DOHH2 (cell line): ENCODE data around the gene EML1.

Experiments used
- H3F3A ChIP-seq: fragments of 200-600 bp; sonication (generic), shearing (Covaris generic); 2 replicates; pipeline ENCODE4 v1.6.0; 2016; ENCODE audit warnings: antibody characterized with exemption, mild to moderate bottlenecking; ENCODE audit not compliant: control insufficient read depth, insufficient read depth
- H3K27ac ChIP-seq: fragments of 200-600 bp; sonication (generic); 2 replicates; pipeline ENCODE4 v1.5.1; 2014; ENCODE audit warnings: low read depth, mild to moderate bottlenecking, low read length, moderate library complexity
- H3K27me3 ChIP-seq: fragments of 200-600 bp; sonication (generic); 2 replicates; pipeline ENCODE4 v1.6.1; 2014; ENCODE audit warnings: mild to moderate bottlenecking, low read length, mixed read lengths; ENCODE audit not compliant: control insufficient read depth
- H3K36me3 ChIP-seq: fragments of 200-600 bp; sonication (generic); 2 replicates; pipeline ENCODE4 v1.6.1; 2014; ENCODE audit warnings: mild to moderate bottlenecking, low read length, moderate library complexity, mixed read lengths; ENCODE audit not compliant: control insufficient read depth
- H3K4me1 ChIP-seq: fragments of 200-600 bp; sonication (generic); 2 replicates; pipeline ENCODE4 v1.6.1; 2014; ENCODE audit warnings: mild to moderate bottlenecking, low read length, mixed read lengths; ENCODE audit not compliant: control insufficient read depth
- H3K4me2 ChIP-seq: fragments of 200-600 bp; sonication (generic); 2 replicates; pipeline ENCODE4 v1.6.0; 2014; ENCODE audit warnings: mild to moderate bottlenecking, low read length, moderate library complexity
- H3K4me3 ChIP-seq: fragments of 200-600 bp; sonication (generic); 2 replicates; pipeline ENCODE4 v1.5.1; 2014; ENCODE audit warnings: mild to moderate bottlenecking, low read length, mixed read lengths
- H3K79me2 ChIP-seq: fragments of 200-600 bp; sonication (generic); 2 replicates; pipeline ENCODE4 v1.6.1; 2014; ENCODE audit warnings: mild to moderate bottlenecking, low read length, mixed read lengths; ENCODE audit not compliant: control insufficient read depth
- H3K9me2 ChIP-seq: fragments of 200-600 bp; sonication (generic); replicated peaks from 2 replicates; pipeline ENCODE4 v1.6.1; 2014; ENCODE audit warnings: mild to moderate bottlenecking, low read length, mixed read lengths; ENCODE audit not compliant: control insufficient read depth
- H3K9me3 ChIP-seq: fragments of 200-600 bp; sonication (generic); 2 replicates; pipeline ENCODE4 v1.6.1; 2014; ENCODE audit warnings: antibody characterized with exemption, low read length, mixed read lengths; ENCODE audit not compliant: control insufficient read depth, insufficient read depth
- H4K20me1 ChIP-seq: fragments of 200-600 bp; sonication (generic); 2 replicates; pipeline ENCODE4 v1.6.0; 2014; ENCODE audit warnings: low read depth, mild to moderate bottlenecking, antibody characterized with exemption, low read length, moderate library complexity; ENCODE audit not compliant: control insufficient read depth, insufficient read depth
- CTCF ChIP-seq: fragments of 200-600 bp; sonication (generic); IDR thresholded peaks from one replicate; pipeline ENCODE4 v1.5.1; 2014; ENCODE audit warnings: antibody characterized with exemption, mild to moderate bottlenecking, low read depth, low read length; ENCODE audit not compliant: poor library complexity, severe bottlenecking
- EZH2phosphoT487 ChIP-seq: fragments of 200-600 bp; sonication (generic); IDR thresholded peaks from 2 replicates; pipeline ENCODE4 v1.6.1; 2017; ENCODE audit warnings: borderline replicate concordance, mild to moderate bottlenecking, antibody characterized with exemption, low read length, moderate library complexity, mixed read lengths

EML1 gene

GRCh38 chr14:99857551-99857950, 64.3 kb downstream of the EML1 start:
- Histone ChIP-seq H3K27ac (no peak overlapping the region), H4K20me1 (no peaks in the 10 kb centered on the region), H3K79me2 (no peaks in the 10 kb centered on the region), H3K9me2 (no peaks in the 10 kb centered on the region), H3K4me2 (no peak overlapping the region), H3K27me3 (peaks cover 5% of the 10 kb centered on the region; the same call in 1 of the 2 replicates), H3F3A (no peaks in the 10 kb centered on the region), H3K36me3 (no peaks in the 10 kb centered on the region), H3K9me3 (no peaks in the 10 kb centered on the region), H3K4me3 (no peak overlapping the region), H3K4me1 (no peaks in the 10 kb centered on the region)
- TF ChIP-seq CTCF = no peak
- no peak for TF ChIP-seq EZH2phosphoT487

GRCh38 chr14:99860219-99860618, 67.0 kb downstream of the EML1 start:
- TF ChIP-seq CTCF (no peak), EZH2phosphoT487 (no peak)
- H3K9me2 ChIP-seq = no peaks in the 10 kb centered on the region
- no peaks in the 10 kb centered on the region for H3K36me3 ChIP-seq
- no peak overlapping the region for H3K4me2 ChIP-seq
- H3K27ac ChIP-seq = no peak overlapping the region
- no peaks in the 10 kb centered on the region for H3K4me1 ChIP-seq
- H4K20me1 ChIP-seq = no peaks in the 10 kb centered on the region
- H3K4me3 ChIP-seq = no peak overlapping the region
- H3K9me3 ChIP-seq = no peaks in the 10 kb centered on the region
- peaks cover 6% of the 10 kb centered on the region; the same call in 1 of the 2 replicates for H3K27me3 ChIP-seq
- H3F3A ChIP-seq = no peaks in the 10 kb centered on the region
- H3K79me2 ChIP-seq = no peaks in the 10 kb centered on the region

- Histone ChIP-seq H3K27me3 (peaks cover 6% of the 10 kb centered on the region; the same call in 1 of the 2 replicates), H3K4me3 (no peak overlapping the region), H3K79me2 (no peaks in the 10 kb centered on the region), H3K4me2 (no peak overlapping the region), H3K27ac (no peak overlapping the region), H3K36me3 (no peaks in the 10 kb centered on the region), H4K20me1 (no peaks in the 10 kb centered on the region), H3K9me3 (no peaks in the 10 kb centered on the region), H3F3A (no peaks in the 10 kb centered on the region), H3K4me1 (no peaks in the 10 kb centered on the region), H3K9me2 (no peaks in the 10 kb centered on the region)
- no peak for TF ChIP-seq EZH2phosphoT487
- TF ChIP-seq CTCF = no peak
Measured at GRCh38 chr14:99862136-99862535, 68.9 kb downstream of the EML1 start.
